ENCODE measurements around the gene HNRNPA3.

Gene HNRNPA3

DNA sequence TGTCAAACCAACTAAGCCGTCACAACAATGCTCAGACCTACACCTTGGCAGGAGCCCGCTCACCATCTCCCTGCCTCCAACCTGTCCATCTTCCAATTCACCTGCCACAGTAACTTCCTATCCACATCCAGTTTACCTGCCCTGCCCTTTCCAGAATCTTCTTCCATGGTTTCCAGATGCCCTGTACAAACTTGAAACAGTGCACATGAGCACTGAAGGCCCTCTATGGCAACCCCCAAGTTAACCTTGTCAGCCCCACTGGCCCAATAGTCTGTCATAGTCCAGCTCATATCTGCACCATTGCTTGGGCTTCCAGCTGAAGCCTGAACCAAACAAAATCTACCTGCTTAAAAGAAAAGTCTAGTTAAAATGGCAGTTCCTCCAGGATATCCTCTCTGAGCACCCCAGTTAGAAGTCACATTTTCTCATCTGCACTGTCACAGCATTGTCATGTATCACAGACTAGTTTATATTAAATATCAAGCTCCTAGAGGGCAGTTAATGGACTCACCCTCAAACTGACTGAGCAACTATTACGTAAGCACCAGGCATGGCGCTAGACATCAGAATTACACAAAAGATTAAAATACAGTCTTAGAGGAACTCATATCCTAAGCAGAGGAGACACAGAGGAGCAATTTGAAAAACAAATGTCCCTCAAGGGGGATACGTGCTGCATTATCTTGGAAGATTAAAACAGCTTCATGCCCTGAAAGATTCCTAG lies 40.4 kb downstream of the HNRNPA3 start:
- H3K4me1 ChIP-seq (ENCODE audit: control extremely low read depth in 1 of 4, control insufficient read depth in 4 of 4, insufficient read depth in 4 of 4, low read length in 3 of 4): peaks cover 0 to 26% (median 13%) of the 10 kb centered on the region in 4 experiments
- H3K36me3 ChIP-seq (ENCODE audit: control insufficient read depth in 4 of 4, insufficient read depth in 4 of 4, low read length in 3 of 4): peaks cover 5 to 45% (median 13%) of the 10 kb centered on the region in 4 experiments
- no peak overlapping the region for H3K4me3 ChIP-seq (ENCODE audit: control insufficient read depth in 1 of 7, extremely low read depth in 1 of 7, insufficient read depth in 4 of 7, low read depth in 2 of 7, low read length in 6 of 7)
- no peak overlapping the region for H3K27ac ChIP-seq (ENCODE audit: insufficient read depth in 1 of 2, low read depth in 1 of 2, low read length in 2 of 2, poor library complexity in 1 of 2, severe bottlenecking in 2 of 2)
- ChIA-PET CTCF (interaction anchor here (0.7 to 1.5 kb wide), 9 partner anchors 9 to 56 kb away, joined by 3 to 4 read pairs (median 3); partner anchors contain the start of gene NFE2L2), POLR2A (interaction anchor here (0.7 kb wide), 1 partner anchor 35 kb away, joined by 3 read pairs; no protein-coding TSS in a partner anchor)
- no peaks in the 10 kb centered on the region for H3K9me3 ChIP-seq (ENCODE audit: control extremely low read depth in 1 of 5, control insufficient read depth in 4 of 5, insufficient read depth in 2 of 5, low read depth in 1 of 5, low read length in 4 of 5)
- H3K27me3 ChIP-seq (replicated peaks in 2 of 5; ENCODE audit: control insufficient read depth in 4 of 5, insufficient read depth in 5 of 5, low read length in 4 of 5): no peaks in the 10 kb centered on the region
- peak in 1 of 3 donors; percentile 29 for DNase-seq
- 89% methylated on average over 2 of the region's 5 CpGs for WGBS (ENCODE audit: insufficient coverage)

DNA sequence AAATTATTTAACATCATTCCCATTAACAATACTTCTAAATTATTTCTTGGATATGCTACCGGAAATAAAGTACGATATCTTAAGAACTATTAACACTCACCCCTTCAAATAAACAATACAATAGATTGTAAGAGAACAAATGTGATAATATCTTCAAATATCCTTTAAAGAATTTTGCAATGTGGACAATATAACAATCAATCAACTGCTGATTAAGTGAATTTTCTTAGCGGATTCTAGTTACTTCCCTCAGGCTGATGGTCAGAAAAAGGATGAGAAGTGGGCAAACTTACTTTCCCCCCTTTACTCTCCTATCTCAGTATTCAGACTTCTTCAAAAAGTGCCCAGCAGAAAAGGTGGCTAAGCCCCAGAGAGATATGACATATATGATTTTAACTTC lies 41.1 kb downstream of the HNRNPA3 start:
- Histone ChIP-seq H3K9me3 (ENCODE audit: control extremely low read depth in 1 of 5, control insufficient read depth in 4 of 5, insufficient read depth in 2 of 5, low read depth in 1 of 5, low read length in 4 of 5) (peaks cover 0 to 4% (median 0%) of the 10 kb centered on the region in 5 experiments), H3K4me3 (ENCODE audit: control insufficient read depth in 1 of 7, extremely low read depth in 1 of 7, insufficient read depth in 4 of 7, low read depth in 2 of 7, low read length in 6 of 7) (no peak overlapping the region), H3K36me3 (ENCODE audit: control insufficient read depth in 4 of 4, insufficient read depth in 4 of 4, low read length in 3 of 4) (peaks cover 5 to 45% (median 12%) of the 10 kb centered on the region in 4 experiments), H3K4me1 (ENCODE audit: control extremely low read depth in 1 of 4, control insufficient read depth in 4 of 4, insufficient read depth in 4 of 4, low read length in 3 of 4) (peaks cover 0 to 26% (median 13%) of the 10 kb centered on the region in 4 experiments), H3K27ac (ENCODE audit: insufficient read depth in 1 of 2, low read depth in 1 of 2, low read length in 2 of 2, poor library complexity in 1 of 2, severe bottlenecking in 2 of 2) (no peak overlapping the region), H3K27me3 (replicated peaks in 2 of 5; ENCODE audit: control insufficient read depth in 4 of 5, insufficient read depth in 5 of 5, low read length in 4 of 5) (no peaks in the 10 kb centered on the region)
- CTCF ChIA-PET: interaction anchor here (0.7 to 2.0 kb wide), 8 partner anchors 8 to 57 kb away, joined by 3 to 10 read pairs (median 4); partner anchors contain the start of gene NFE2L2
- POLR2A ChIA-PET: interaction anchor here (0.5 to 0.7 kb wide), 2 partner anchors 17 to 35 kb away, joined by 3 to 4 read pairs; no protein-coding TSS in a partner anchor
- no CpG with 5 or more reads among the region's 3 CpGs for WGBS (ENCODE audit: insufficient coverage)
- no peak for DNase-seq

DNA sequence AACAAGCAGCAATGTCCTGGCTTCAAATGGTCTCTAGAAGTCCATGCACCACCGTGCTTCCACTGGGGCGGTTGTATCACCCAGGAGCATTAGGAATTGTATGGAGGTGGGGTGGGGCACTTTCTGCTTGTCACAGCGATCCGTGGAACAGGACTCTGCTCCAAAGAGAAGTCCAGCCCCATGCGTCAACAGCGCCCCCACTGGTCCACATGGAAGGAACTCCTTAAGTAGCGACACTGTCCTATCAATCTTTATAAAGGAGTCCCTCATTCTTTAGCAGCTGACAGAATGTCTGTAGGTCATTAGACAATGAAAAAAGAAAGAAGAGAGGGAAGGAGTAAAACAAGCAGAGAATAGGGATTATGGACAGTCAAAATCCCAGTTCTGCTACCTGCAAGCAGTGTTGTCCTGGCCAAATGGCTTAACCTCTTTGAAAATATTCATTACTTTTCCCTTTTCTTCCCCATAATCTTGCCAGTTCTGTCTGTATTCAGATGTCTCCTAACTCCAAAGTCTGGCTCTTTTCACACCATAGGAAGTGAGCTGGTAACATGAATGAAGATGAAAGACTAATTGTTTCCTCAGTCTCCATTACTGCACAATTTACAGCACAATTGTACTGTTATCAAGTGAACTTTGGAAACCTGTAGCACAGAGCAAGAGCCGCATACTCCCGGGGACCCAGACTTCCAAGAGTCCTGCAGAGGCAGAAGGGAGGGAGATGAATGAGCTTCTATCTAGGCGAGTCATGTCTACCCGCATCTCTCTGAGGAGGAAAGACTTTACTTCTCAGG lies 42.0 kb downstream of the HNRNPA3 start:
- DNase-seq: peak in 1 of 3 donors; percentile 37
- Histone ChIP-seq H3K27me3 (replicated peaks in 2 of 5; ENCODE audit: control insufficient read depth in 4 of 5, insufficient read depth in 5 of 5, low read length in 4 of 5) (no peaks in the 10 kb centered on the region), H3K4me1 (ENCODE audit: control extremely low read depth in 1 of 4, control insufficient read depth in 4 of 4, insufficient read depth in 4 of 4, low read length in 3 of 4) (peaks cover 0 to 28% (median 13%) of the 10 kb centered on the region in 4 experiments), H3K27ac (ENCODE audit: insufficient read depth in 1 of 2, low read depth in 1 of 2, low read length in 2 of 2, poor library complexity in 1 of 2, severe bottlenecking in 2 of 2) (no peak overlapping the region), H3K9me3 (ENCODE audit: control extremely low read depth in 1 of 5, control insufficient read depth in 4 of 5, insufficient read depth in 2 of 5, low read depth in 1 of 5, low read length in 4 of 5) (peaks cover 0 to 4% (median 0%) of the 10 kb centered on the region in 5 experiments), H3K36me3 (ENCODE audit: control insufficient read depth in 4 of 4, insufficient read depth in 4 of 4, low read length in 3 of 4) (peaks cover 3 to 42% (median 14%) of the 10 kb centered on the region in 4 experiments), H3K4me3 (ENCODE audit: control insufficient read depth in 1 of 7, extremely low read depth in 1 of 7, insufficient read depth in 4 of 7, low read depth in 2 of 7, low read length in 6 of 7) (no peak overlapping the region)
- WGBS (ENCODE audit: insufficient coverage): 98% methylated on average over 5 of the region's 11 CpGs
- ChIA-PET CTCF (interaction anchor here (0.7 to 2.0 kb wide), 8 partner anchors 9 to 90 kb away, joined by 3 to 10 read pairs (median 4); partner anchors contain the start of gene NFE2L2), POLR2A (interaction anchor here (0.6 to 1.5 kb wide), 2 partner anchors 9 to 32 kb away, joined by 3 to 5 read pairs; no protein-coding TSS in a partner anchor)

DNA sequence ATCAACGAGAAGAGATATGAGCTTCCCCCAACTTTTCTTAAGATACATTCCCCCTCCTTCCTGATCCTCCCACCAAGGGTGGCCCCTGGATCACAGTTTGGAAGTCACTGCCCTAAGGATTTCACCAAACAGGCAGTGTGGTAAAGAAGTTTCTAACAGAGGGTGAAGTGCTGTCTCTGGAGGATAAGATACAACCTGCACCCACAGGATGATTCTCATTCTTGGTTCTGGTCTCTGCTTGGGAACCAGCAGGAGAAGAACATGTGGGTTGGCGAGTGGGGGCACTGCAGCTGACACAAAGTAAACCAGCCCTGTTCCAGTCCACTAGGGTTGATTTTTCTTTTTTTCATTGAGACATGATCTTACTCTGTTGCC lies 42.6 kb downstream of the HNRNPA3 start:
- POLR2A ChIA-PET: interaction anchor here (0.6 to 1.5 kb wide), 2 partner anchors 8 to 33 kb away, joined by 3 to 5 read pairs; no protein-coding TSS in a partner anchor
- Histone ChIP-seq H3K27me3 (replicated peaks in 2 of 5; ENCODE audit: control insufficient read depth in 4 of 5, insufficient read depth in 5 of 5, low read length in 4 of 5) (no peaks in the 10 kb centered on the region), H3K4me1 (ENCODE audit: control extremely low read depth in 1 of 4, control insufficient read depth in 4 of 4, insufficient read depth in 4 of 4, low read length in 3 of 4) (peaks cover 0 to 30% (median 14%) of the 10 kb centered on the region in 4 experiments), H3K36me3 (ENCODE audit: control insufficient read depth in 4 of 4, insufficient read depth in 4 of 4, low read length in 3 of 4) (peaks cover 3 to 38% (median 14%) of the 10 kb centered on the region in 4 experiments), H3K9me3 (ENCODE audit: control extremely low read depth in 1 of 5, control insufficient read depth in 4 of 5, insufficient read depth in 2 of 5, low read depth in 1 of 5, low read length in 4 of 5) (peaks cover 0 to 4% (median 0%) of the 10 kb centered on the region in 5 experiments), H3K4me3 (ENCODE audit: control insufficient read depth in 1 of 7, extremely low read depth in 1 of 7, insufficient read depth in 4 of 7, low read depth in 2 of 7, low read length in 6 of 7) (peak overlapping the region in 1 of 7 experiments; percentile 13), H3K27ac (ENCODE audit: insufficient read depth in 1 of 2, low read depth in 1 of 2, low read length in 2 of 2, poor library complexity in 1 of 2, severe bottlenecking in 2 of 2) (peak overlapping the region in 1 of 2 experiments; percentile 43)
- CTCF ChIA-PET: interaction anchor here (0.7 to 2.0 kb wide), 7 partner anchors 9 to 91 kb away, joined by 3 to 10 read pairs (median 4); partner anchors contain the start of gene NFE2L2
- 100% methylated on average over 1 of the region's 2 CpGs for WGBS (ENCODE audit: insufficient coverage)
- no peak for DNase-seq

DNA sequence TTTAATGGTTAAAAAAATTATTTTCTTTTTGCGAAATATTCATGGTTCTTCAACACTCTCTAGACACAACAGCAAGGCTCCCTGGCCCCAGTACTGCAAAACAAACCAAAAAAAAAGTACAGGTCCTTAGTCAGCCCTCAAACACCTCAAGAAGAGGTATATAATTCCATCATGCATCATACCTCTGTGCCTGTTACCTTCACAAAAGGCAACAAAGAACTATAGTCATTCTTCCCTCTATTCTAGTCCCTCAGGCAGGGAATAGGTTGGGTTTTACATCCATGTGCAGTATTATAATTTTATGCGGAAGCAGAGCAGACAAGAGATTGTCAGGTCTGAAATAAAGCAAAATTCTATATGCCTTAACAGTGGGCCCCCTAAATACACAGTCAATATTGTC lies 43.4 kb downstream of the HNRNPA3 start:
- ChIA-PET POLR2A (interaction anchor here (0.6 to 1.0 kb wide), 2 partner anchors 8 to 378 kb away, joined by 3 to 4 read pairs; no protein-coding TSS in a partner anchor), CTCF (interaction anchor here (1.1 to 1.7 kb wide), 2 partner anchors 40 to 92 kb away, joined by 4 to 7 read pairs; no protein-coding TSS in a partner anchor)
- Histone ChIP-seq H3K27ac (ENCODE audit: insufficient read depth in 1 of 2, low read depth in 1 of 2, low read length in 2 of 2, poor library complexity in 1 of 2, severe bottlenecking in 2 of 2) (peak overlapping the region in 1 of 2 experiments; percentile 43), H3K36me3 (ENCODE audit: control insufficient read depth in 4 of 4, insufficient read depth in 4 of 4, low read length in 3 of 4) (peaks cover 0 to 31% (median 14%) of the 10 kb centered on the region in 4 experiments), H3K27me3 (replicated peaks in 2 of 5; ENCODE audit: control insufficient read depth in 4 of 5, insufficient read depth in 5 of 5, low read length in 4 of 5) (no peaks in the 10 kb centered on the region), H3K9me3 (ENCODE audit: control extremely low read depth in 1 of 5, control insufficient read depth in 4 of 5, insufficient read depth in 2 of 5, low read depth in 1 of 5, low read length in 4 of 5) (peaks cover 0 to 4% (median 0%) of the 10 kb centered on the region in 5 experiments), H3K4me3 (ENCODE audit: control insufficient read depth in 1 of 7, extremely low read depth in 1 of 7, insufficient read depth in 4 of 7, low read depth in 2 of 7, low read length in 6 of 7) (no peak overlapping the region), H3K4me1 (ENCODE audit: control extremely low read depth in 1 of 4, control insufficient read depth in 4 of 4, insufficient read depth in 4 of 4, low read length in 3 of 4) (peaks cover 0 to 38% (median 21%) of the 10 kb centered on the region in 4 experiments)
- DNase-seq: no peak
- WGBS (ENCODE audit: insufficient coverage): 100% methylated on average over 1 of the region's 2 CpGs

DNA sequence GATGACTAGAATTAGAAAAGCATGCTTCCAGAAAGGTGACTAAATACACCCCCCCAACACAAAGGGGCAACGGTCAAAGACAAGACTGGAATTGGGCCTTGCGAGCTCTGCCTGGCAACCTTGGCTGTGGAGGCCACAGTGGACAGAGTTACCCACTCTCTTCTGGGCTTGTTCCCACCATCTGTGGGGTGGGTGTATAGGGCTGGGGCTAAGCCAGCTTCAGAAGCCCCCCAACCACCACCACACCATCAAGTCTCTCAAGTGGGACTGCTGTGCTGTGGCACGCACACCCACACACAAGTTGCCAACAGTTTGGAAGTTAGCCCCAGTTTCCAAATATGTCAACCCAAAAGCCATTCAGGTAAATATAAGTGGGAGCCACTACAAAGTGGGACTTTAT lies 44.1 kb downstream of the HNRNPA3 start:
- no peak for DNase-seq
- no CpG with 5 or more reads among the region's 3 CpGs for WGBS (ENCODE audit: insufficient coverage)
- Histone ChIP-seq H3K36me3 (ENCODE audit: control insufficient read depth in 4 of 4, insufficient read depth in 4 of 4, low read length in 3 of 4) (peaks cover 0 to 29% (median 14%) of the 10 kb centered on the region in 4 experiments), H3K4me1 (ENCODE audit: control extremely low read depth in 1 of 4, control insufficient read depth in 4 of 4, insufficient read depth in 4 of 4, low read length in 3 of 4) (peaks cover 6 to 45% (median 27%) of the 10 kb centered on the region in 4 experiments), H3K4me3 (ENCODE audit: control insufficient read depth in 1 of 7, extremely low read depth in 1 of 7, insufficient read depth in 4 of 7, low read depth in 2 of 7, low read length in 6 of 7) (no peak overlapping the region), H3K27ac (ENCODE audit: insufficient read depth in 1 of 2, low read depth in 1 of 2, low read length in 2 of 2, poor library complexity in 1 of 2, severe bottlenecking in 2 of 2) (no peak overlapping the region), H3K27me3 (replicated peaks in 2 of 5; ENCODE audit: control insufficient read depth in 4 of 5, insufficient read depth in 5 of 5, low read length in 4 of 5) (no peaks in the 10 kb centered on the region), H3K9me3 (ENCODE audit: control extremely low read depth in 1 of 5, control insufficient read depth in 4 of 5, insufficient read depth in 2 of 5, low read depth in 1 of 5, low read length in 4 of 5) (peaks cover 0 to 4% (median 0%) of the 10 kb centered on the region in 5 experiments)
- CTCF ChIA-PET: interaction anchor here (0.9 kb wide), 1 partner anchor 8 kb away, joined by 3 read pairs; the partner anchor contains the start of gene NFE2L2
- POLR2A ChIA-PET: interaction anchor here (1.0 kb wide), 1 partner anchor 9 kb away, joined by 3 read pairs; no protein-coding TSS in a partner anchor
